ENCODE measurements around the gene COL6A1.
A peak's percentile ranks its signal among the peaks of the same experiment; 100 is the strongest.

Gene COL6A1

GRCh38 chr21:45981151-45982091, at the start of gene COL6A1:
TSS of gene COL6A1 (plus strand) at chr21:45981770. CDS start at chr21:45981851, 81 bp downstream.
- peak; percentile 63 for DNase-seq (ENCODE audit: low read depth)

- DNase-seq (ENCODE audit: low read depth), result no peak
These were observed 48.6 kb upstream of the COL6A1 start for GRCh38 chr21:45932922-45933502.

GRCh38 chr21:45934085-45934484, 47.5 kb upstream of the COL6A1 start:
- no peak for DNase-seq (ENCODE audit: low read depth)

DNA sequence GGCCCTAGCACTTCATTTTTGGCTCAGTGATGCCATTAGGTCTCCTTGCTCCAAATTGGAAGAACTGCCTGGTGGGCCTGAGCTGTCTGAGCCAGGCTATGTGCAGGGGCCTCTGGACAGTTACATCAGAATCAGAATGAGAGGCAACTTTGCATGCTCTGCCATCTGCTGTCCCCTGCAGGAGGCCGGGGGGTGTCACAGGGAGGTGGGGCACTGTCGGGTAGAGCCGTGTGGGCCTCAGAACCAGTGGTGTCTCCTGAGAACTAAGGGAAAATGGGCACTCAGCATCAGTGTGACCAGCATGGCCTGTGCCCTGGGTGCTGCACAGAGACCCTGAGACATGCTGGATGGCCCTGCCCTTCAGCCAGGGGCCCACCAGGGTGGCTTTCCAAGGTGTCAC, 47.0 kb upstream of the COL6A1 start:
- DNase-seq (ENCODE audit: low read depth), result no peak

DNA sequence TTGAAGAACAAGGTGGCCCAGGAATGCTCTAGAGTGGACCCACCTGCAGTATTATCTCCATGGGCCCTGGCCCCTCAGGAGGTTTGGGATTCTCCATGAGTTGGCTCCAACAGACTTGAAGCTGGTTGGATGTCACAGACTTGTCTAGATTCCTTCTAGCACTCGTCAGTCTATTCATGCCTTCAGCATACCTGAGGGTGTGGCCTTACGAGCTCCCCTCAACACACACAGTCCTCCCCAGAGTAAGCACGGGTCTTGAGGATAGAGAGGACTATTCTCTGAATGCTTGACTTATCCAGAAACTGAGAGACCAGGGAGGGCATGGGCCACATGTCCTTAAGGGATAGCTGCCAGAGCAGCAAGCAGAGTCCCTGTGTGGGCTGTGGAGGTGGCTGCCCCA, 45.9 kb upstream of the COL6A1 start:
- DNase-seq (ENCODE audit: low read depth), result peak; percentile 9

DNA sequence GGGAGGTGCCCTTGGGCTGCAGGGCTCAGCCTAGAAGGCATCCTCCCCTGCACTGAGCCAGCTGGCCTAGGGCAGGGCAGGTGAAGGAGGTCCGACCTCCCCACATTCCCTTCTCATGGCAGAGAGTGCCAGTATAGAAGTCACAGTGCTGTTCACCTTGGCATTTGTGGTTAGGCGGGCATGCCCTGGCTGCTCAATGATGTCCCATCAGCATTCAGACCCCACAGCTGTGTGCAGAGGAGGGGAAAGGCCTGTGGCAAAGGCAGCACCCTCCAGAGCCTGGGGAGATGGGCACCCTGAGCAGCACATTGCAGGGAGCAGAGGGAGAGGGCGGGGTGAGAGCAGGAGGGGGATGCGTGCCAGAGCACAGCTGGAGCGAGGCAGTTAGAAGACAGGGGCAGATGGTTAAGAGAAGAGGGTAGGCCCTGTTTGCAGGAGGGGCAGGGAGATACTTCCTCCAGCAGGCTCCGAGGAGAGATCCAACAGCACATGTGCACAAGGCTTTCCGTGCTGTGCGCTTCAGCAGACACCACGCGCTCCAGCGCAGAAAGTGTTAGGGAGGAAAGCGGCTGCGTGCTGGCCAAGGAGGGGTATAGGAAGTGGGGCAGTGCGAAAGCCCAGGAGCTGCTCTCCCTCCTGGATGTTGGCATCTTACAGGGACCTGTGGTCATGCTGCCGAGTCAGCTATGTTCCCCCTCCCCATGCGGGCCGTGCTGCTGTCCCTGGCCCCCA, 43.7 kb upstream of the COL6A1 start:
- DNase-seq (ENCODE audit: low read depth), result no peak

DNA sequence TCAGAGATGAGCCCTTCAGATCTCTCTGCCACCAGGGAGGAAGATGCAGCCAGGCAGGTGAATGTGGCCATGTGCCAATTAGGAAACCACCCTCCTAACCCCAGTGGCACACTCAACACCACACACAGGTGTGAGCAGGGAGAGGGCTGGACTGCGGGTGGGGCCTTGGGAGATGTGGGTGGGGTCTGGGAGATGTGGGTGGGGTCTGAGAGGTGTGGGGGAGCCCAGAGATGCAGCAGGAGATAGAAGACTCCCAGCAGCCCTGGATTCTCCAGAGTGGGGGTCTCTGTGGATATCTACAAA, 43.2 kb upstream of the COL6A1 start:
- DNase-seq (ENCODE audit: low read depth), result no peak

- no peak for DNase-seq (ENCODE audit: low read depth)
These were observed 42.6 kb upstream of the COL6A1 start for GRCh38 chr21:45938811-45939520.

- no peak for DNase-seq (ENCODE audit: low read depth)
These were observed 42.0 kb upstream of the COL6A1 start for GRCh38 chr21:45939521-45940045.

- DNase-seq (ENCODE audit: low read depth), result no peak
These were observed 41.5 kb upstream of the COL6A1 start for GRCh38 chr21:45940091-45940490.

DNA sequence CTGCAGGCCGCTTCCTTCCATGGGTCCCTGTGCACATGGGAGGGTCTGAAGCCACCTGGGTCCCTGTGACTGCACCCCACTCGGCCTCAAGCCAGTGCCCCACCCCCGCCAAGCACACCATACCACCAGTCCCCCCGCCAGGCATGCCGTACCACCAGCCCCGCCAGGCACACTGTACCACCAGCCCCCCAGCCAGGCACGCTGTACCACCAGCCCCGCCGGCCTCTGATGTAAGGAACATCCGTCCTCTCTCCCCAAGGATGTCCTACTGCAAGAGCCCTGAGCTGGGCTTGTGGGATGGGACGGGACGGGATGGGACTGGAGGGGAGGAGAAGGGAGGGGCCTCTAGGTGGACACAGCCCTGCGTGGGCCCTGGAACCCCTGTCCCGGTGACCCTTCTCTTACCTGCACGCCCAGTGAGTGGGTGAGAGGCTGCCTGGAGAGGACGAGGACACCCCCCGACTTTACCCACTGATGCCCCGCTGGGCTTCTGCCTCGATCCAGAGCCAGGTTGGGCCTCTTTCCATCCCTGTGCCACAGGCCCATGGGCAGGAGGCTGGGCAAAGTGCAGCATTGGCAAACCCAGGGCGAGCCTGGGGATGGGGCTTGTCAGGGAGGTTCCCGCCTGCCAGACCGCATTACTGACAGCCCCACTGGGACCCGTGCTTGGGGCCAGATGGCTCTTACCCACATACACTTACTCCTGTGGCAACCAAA, 40.8 kb upstream of the COL6A1 start:
- DNase-seq (ENCODE audit: low read depth), result no peak

DNA sequence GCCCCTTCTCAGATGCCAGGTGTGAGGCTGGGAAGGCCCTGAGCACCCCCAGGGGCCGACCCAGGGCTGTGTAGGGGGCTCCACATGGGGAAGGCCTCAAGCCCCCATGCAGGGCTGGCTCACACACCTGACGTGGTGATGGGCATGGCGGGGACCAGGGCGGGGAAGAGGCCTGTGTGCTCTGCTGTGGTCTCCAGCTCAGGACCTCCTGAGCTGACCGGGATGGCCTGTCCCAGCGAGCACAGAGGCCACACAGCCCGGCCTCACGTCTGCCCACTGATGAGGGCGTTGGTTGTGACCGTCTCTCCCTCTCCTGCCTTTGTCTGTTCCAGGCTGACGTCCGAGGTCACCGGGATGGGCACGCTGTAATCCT, 40.2 kb upstream of the COL6A1 start:
- DNase-seq (ENCODE audit: low read depth), result no peak

- no peak for DNase-seq (ENCODE audit: low read depth)
These were observed 39.6 kb upstream of the COL6A1 start for GRCh38 chr21:45941717-45942546.

- DNase-seq (ENCODE audit: low read depth), result no peak
These were observed 38.6 kb upstream of the COL6A1 start for GRCh38 chr21:45942755-45943629.

DNA sequence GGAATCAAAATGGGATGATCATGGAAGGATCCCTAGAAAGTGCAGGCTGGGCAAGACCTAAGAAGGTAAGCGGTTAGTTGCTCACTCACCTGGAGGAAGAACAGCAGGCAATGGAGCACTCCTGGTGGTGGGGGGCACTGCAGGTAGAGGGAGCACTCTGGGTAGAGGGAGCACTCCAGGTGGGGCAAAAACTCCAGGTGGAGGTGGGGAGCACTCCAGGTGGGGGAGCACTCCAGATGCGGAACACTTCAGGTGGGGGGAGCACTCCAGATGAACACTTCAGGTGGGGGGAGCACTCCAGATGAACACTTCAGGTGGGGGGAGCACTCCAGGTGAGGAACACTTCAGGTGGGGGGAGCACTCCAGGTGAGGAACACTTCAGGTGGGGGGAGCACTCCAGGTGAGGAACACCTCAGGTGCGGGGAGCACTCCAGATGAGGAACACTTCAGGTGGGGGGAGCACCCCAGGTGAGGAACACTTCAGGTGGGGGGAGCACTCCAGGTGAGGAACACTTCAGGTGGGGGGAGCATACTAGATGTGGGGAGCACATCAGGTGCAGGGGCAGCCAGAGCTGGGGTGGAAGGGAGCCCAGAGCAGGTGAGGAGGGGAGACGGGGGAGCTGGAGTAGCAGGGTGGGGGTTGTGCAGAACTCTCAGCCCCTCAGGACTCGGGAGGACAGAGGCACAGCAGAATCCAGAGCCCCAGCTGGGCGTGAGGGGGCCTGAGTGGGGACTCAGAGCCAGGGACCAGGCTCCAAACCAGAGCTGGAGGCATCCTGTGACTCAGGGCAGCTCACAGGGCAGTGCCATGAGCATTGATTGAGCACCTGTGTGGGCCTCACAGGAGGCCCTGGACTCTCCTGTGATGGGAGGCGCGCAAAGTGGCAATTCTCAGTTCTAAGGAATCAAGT, 37.7 kb upstream of the COL6A1 start:
- DNase-seq (ENCODE audit: low read depth), result no peak

DNA sequence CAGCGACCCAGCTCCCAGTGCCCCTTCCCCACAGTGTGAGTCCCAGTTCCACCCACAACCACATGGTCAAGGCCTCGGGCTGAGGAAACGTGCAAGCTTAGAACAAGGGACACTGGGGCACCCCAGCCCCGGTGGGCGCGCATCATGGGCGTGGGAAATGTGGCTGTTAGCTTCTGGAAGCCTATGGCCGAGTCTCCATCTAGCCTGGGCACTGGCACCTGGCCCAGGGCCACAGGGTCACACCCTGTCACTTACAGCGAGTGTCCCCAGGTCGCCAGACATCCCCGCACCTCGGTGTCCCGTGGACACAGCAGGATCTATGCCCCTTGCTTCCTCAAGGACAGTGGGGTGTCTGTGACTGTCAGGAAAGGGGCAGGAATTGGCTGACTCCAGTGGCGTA, 37.0 kb upstream of the COL6A1 start:
- no peak for DNase-seq (ENCODE audit: low read depth)

GRCh38 chr21:45945066-45945867, 36.3 kb upstream of the COL6A1 start:
- DNase-seq (ENCODE audit: low read depth), result no peak

DNA sequence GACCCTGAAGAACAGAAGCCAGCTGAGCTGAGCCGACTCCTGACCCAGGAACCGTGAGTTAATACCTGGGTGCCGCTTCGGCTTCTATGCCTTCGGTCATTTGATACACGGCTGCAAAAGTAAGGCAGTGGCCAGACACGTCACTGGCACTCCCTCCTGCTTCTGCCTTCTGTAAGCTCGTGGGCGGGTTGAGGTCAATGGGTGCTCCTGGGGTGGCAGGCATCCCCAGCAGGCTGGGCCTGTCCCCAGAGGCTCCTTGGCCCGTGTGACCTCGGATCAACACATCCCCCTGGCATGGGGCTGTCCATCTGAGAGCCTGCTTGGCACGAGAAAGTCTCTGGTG, 35.7 kb upstream of the COL6A1 start:
- DNase-seq (ENCODE audit: low read depth), result no peak

Data from HS-27A (cell line).